SU-DHL-6 (cell line): ENCODE results near the gene PDE1C.

ENCODE experiments used
- H2AFZ ChIP-seq: fragments of 200-600 bp; sonication (generic); 2 replicates; pipeline ENCODE4 v1.6.1; 2014; ENCODE audit warnings: low read depth, mild to moderate bottlenecking, moderate library complexity, mixed read lengths, antibody characterized with exemption, low read length; ENCODE audit not compliant: severe bottlenecking
- H3F3A ChIP-seq: fragments of 200-600 bp; shearing (Covaris generic); 2 replicates; pipeline ENCODE4 v1.6.0; 2016; ENCODE audit warnings: antibody characterized with exemption, mild to moderate bottlenecking; ENCODE audit not compliant: insufficient read depth
- H3K27ac ChIP-seq: fragments of 200-600 bp; sonication (generic); 2 replicates; pipeline ENCODE4 v1.5.1; 2016; ENCODE audit warnings: low read depth, mild to moderate bottlenecking, low read length, moderate library complexity, mixed read lengths
- H3K27me3 ChIP-seq: fragments of 200-600 bp; sonication (generic), shearing (Covaris generic); 2 replicates; pipeline ENCODE4 v1.6.0; 2014; ENCODE audit warnings: mild to moderate bottlenecking, low read length
- H3K36me3 ChIP-seq: fragments of 200-600 bp; sonication (generic); 2 replicates; pipeline ENCODE4 v1.6.1; 2014; ENCODE audit warnings: mild to moderate bottlenecking, low read length, mixed read lengths
- H3K4me2 ChIP-seq: fragments of 300-600, 200-600 bp; shearing (Covaris generic), sonication (generic); 2 replicates; pipeline ENCODE4 v1.6.0; 2014; ENCODE audit warnings: low read length, low read depth, mild to moderate bottlenecking; ENCODE audit not compliant: poor library complexity, severe bottlenecking
- H3K4me3 ChIP-seq: fragments of 200-600 bp; sonication (generic); 2 replicates; pipeline ENCODE4 v1.5.1; 2014; ENCODE audit warnings: antibody characterized with exemption, low read length, mild to moderate bottlenecking, mixed read lengths; ENCODE audit not compliant: insufficient read depth, poor library complexity, severe bottlenecking
- H3K79me2 ChIP-seq: fragments of 200-600 bp; sonication (generic); 2 replicates; pipeline ENCODE4 v1.6.1; 2014; ENCODE audit warnings: mild to moderate bottlenecking, low read length, moderate library complexity; ENCODE audit not compliant: insufficient read depth
- H3K9ac ChIP-seq: fragments of 200-600 bp; sonication (generic); 2 replicates; pipeline ENCODE4 v1.7.0; 2014; ENCODE audit warnings: mild to moderate bottlenecking, low read length
- H3K9me2 ChIP-seq: fragments of 200-600 bp; sonication (generic); replicated peaks from 2 replicates; pipeline ENCODE4 v1.6.1; 2014; ENCODE audit warnings: low read length; ENCODE audit not compliant: insufficient read depth
- H3K9me3 ChIP-seq: fragments of 200-600 bp; sonication (generic); 2 replicates; pipeline ENCODE4 v1.6.1; 2014; ENCODE audit warnings: low read length, mixed read lengths; ENCODE audit not compliant: insufficient read depth
- H4K20me1 ChIP-seq: fragments of 200-600 bp; sonication (generic); 2 replicates; pipeline ENCODE4 v1.6.1; 2014; ENCODE audit warnings: low read depth, mild to moderate bottlenecking, antibody characterized with exemption, low read length, moderate library complexity, mixed read lengths
- EZH2phosphoT487 ChIP-seq: fragments of 200-600 bp; sonication (generic), shearing (Covaris generic); conservative IDR thresholded peaks from 2 replicates; pipeline ENCODE4 v1.6.1; 2018; ENCODE audit warnings: mild to moderate bottlenecking, antibody characterized with exemption, low read length, moderate library complexity, mixed read lengths
- TF ChIP-seq, protein P1 (sequence below): fragments of 200-600 bp; sonication (generic); IDR thresholded peaks from one replicate; pipeline ENCODE4 v1.5.1; 2017; ENCODE audit warnings: antibody characterized with exemption, mild to moderate bottlenecking, low read length, moderate library complexity; ENCODE audit not compliant: insufficient read depth, poor library complexity, severe bottlenecking

The PDE1C gene

DNA sequence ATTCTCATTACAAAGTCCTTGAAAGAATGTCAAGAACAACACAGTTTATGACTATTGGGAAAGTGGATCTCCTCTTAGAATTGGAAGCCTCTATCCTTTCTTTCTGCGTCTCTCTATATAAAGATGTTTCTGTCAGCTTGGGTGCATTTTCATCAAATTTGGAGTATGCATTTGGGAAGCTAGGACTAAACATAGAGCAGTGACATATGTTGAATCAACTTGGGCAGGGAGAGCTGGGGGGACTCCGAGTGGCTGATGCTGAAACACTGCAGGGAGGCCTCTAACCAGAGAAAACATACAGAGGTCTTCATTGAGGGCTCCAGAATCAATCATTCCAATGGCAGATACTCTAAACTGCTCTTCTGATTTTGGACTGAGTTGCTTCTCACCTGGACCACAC is 147.4 kb downstream of the PDE1C start:
- H3K9me3 ChIP-seq, result no peaks in the 10 kb centered on the region
- TF ChIP-seq, protein P1, sequence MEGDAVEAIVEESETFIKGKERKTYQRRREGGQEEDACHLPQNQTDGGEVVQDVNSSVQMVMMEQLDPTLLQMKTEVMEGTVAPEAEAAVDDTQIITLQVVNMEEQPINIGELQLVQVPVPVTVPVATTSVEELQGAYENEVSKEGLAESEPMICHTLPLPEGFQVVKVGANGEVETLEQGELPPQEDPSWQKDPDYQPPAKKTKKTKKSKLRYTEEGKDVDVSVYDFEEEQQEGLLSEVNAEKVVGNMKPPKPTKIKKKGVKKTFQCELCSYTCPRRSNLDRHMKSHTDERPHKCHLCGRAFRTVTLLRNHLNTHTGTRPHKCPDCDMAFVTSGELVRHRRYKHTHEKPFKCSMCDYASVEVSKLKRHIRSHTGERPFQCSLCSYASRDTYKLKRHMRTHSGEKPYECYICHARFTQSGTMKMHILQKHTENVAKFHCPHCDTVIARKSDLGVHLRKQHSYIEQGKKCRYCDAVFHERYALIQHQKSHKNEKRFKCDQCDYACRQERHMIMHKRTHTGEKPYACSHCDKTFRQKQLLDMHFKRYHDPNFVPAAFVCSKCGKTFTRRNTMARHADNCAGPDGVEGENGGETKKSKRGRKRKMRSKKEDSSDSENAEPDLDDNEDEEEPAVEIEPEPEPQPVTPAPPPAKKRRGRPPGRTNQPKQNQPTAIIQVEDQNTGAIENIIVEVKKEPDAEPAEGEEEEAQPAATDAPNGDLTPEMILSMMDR, result no peak
- TF ChIP-seq EZH2phosphoT487, result no peak

DNA sequence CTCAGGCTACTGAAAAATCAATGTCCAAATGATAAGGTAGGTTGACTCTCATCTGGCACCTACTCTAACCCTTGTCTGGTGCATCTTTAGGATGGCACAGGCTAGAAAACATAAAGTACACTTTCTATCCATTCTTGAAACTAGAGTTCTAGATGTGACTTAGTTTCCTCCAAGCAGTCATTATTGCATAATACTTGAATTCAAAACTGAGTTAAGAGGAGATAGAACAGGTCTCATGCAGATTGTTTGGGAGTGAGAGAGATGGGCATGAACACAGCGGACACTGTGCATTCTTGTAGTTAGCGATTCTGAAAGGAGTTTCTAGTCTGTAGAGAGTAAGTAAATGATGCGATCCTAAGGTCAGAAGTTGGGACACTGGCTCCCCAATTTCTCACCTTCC is 149.2 kb downstream of the PDE1C start:
- Histone ChIP-seq H3K27ac (no peak overlapping the region), H3K9me3 (no peaks in the 10 kb centered on the region), H3F3A (no peaks in the 10 kb centered on the region), H3K9ac (no peak overlapping the region), H3K27me3 (no peaks in the 10 kb centered on the region), H3K4me3 (no peak overlapping the region), H3K79me2 (no peaks in the 10 kb centered on the region), H4K20me1 (no peaks in the 10 kb centered on the region), H2AFZ (no peak overlapping the region), H3K36me3 (no peaks in the 10 kb centered on the region), H3K9me2 (no peaks in the 10 kb centered on the region), H3K4me2 (no peak overlapping the region)
- TF ChIP-seq, protein P1, result no peak
- no peak for TF ChIP-seq EZH2phosphoT487

More for the DNA sequence above, 147.4 kb downstream of the PDE1C start:
- H4K20me1 ChIP-seq, result no peaks in the 10 kb centered on the region
- no peaks in the 10 kb centered on the region for H3K9me2 ChIP-seq
- no peaks in the 10 kb centered on the region for H3K79me2 ChIP-seq
- no peaks in the 10 kb centered on the region for H3K36me3 ChIP-seq
- no peak overlapping the region for H3K27ac ChIP-seq
- no peaks in the 10 kb centered on the region for H3F3A ChIP-seq
- no peak overlapping the region for H3K4me3 ChIP-seq
- H3K4me2 ChIP-seq, result no peak overlapping the region
- H3K27me3 ChIP-seq, result no peaks in the 10 kb centered on the region
- no peak overlapping the region for H3K9ac ChIP-seq
- no peak overlapping the region for H2AFZ ChIP-seq

DNA sequence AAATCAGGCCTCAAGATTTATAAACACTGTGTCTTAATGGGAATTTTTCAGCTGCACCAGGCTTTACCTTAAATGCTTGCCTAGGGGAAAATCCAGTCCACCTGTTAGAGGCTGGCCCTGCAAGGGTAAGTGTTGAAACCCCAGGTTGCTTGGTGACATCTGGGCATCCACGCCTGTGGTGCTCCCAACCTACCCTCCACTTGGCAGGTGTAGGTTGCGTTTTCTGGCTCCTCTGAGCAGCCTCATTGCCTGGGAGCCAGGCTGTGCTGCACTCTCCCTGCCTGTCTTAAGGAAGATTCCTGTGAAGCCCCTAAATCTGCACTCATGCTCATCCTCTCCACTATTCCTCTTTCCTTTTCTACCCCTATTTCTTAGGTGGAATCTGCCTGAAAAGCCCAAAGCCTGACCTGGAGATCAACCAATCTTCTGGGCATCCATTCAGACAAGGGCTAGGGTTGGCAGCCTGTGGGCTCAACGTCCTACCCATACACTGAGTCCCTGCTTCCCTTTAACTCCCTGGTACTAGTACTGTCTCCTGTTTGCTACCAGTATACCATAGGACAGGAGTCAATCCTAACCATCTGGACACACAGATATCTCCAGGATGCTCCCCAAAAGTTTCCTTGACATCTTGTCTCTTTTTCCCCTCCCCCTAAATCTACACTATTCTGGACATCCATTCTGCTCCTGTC is 150.4 kb downstream of the PDE1C start:
- H4K20me1 ChIP-seq, result no peaks in the 10 kb centered on the region
- TF ChIP-seq, protein P1, result no peak
- no peak for TF ChIP-seq EZH2phosphoT487
- H3K4me3 ChIP-seq, result no peak overlapping the region
- H3K4me2 ChIP-seq, result no peak overlapping the region
- H3K9me2 ChIP-seq, result no peaks in the 10 kb centered on the region
- no peaks in the 10 kb centered on the region for H3K9me3 ChIP-seq
- H2AFZ ChIP-seq, result no peak overlapping the region
- no peak overlapping the region for H3K9ac ChIP-seq
- H3F3A ChIP-seq, result no peaks in the 10 kb centered on the region
- no peaks in the 10 kb centered on the region for H3K36me3 ChIP-seq
- H3K27ac ChIP-seq, result no peak overlapping the region
- no peaks in the 10 kb centered on the region for H3K27me3 ChIP-seq
- H3K79me2 ChIP-seq, result no peaks in the 10 kb centered on the region
